ENCODE data around the gene SMCO2.

GRCh38 chr12:27449893-27450534 is 3.5 kb downstream of the SMCO2 start:
- TF ChIP-seq CTCF (IDR thresholded peaks at IDR 0.05) (no peak), POLR2A (IDR thresholded peaks at IDR 0.05) (no peak)

Data from prostate gland (tissue), 2 donors.